Fibroblast of skin of back (primary cell): Measurements from ENCODE around the gene AKTIP.
A peak's percentile ranks its signal among the peaks of the same experiment; 100 is the strongest.
"Not testable (repeated sequence)": the region's sequence is repeated elsewhere in the genome, so short reads cannot be mapped to it uniquely, and the experiment has no call there.

ENCODE experiments used
- DNase-seq: peaks from one replicate; pipeline ENCODE4 v3.0.0-alpha.2; 2013

The AKTIP gene

DNA sequence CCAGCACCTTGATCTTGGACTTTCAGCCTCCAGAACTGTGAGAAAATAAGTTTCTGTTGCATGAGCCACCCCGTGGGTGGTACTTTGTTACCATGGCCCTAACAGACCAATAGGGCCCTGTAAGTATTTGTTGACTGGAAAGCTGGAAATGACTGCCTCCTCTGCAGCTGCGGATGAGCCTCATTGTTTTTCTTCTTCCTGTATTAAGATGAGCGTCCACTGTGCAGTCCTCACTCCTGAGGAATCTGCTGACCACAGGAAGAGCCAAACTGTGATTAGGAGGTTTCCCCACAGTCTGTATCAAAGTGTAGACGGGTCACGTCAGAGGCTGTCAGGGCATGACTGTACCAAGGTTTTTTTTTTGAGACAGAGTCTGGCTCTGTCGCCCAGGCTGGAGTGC, 12.2 kb upstream of the AKTIP start:
- DNase-seq = peak; percentile 16

- not testable (repeated sequence) for DNase-seq
These were observed 9.8 kb upstream of the AKTIP start for GRCh38 chr16:53512795-53513194.

DNA sequence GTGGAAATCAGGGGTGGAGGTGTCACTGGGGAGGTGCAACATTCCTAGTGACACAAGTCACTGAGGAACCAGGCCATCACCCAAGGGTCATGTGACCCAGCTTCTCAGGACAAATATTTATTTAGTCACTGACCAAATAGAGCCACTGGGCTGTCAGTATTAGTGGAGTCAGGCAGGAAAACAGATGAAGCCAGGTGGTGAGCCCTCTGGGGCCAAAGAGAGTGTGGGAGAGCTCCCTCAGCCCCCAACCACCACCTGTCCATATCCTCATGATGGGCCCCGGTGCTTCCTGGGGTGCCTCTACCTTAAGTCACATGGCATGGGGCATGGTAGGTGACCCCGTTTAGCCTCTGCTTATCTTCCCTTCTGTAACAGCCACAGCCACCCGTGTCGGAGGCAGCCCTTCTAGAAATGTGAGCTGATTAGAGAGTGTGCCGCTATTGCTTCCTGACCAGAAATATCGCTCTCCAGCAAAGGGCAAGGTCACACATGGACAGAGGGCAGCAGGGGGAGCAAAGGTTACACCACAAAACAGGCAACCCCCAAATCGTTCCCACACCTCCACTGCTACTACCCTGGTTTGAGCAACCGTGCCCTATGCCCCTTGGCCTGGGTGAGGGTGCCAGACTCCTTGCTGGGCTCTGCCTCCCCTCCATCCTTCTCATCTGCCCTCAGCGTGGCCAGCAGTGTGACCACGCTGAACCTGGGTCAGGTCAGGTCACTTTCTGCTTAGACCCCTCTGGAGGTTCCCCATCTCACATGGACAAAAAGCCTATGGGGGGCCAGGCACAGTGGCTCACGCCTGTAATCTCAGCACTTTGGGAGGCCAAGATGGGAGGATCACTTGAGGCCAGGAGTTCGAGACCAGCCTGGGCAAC, 8.6 kb upstream of the AKTIP start:
- no peak for DNase-seq

GRCh38 chr16:53511084-53511402, 8.0 kb upstream of the AKTIP start:
- DNase-seq = no peak

DNA sequence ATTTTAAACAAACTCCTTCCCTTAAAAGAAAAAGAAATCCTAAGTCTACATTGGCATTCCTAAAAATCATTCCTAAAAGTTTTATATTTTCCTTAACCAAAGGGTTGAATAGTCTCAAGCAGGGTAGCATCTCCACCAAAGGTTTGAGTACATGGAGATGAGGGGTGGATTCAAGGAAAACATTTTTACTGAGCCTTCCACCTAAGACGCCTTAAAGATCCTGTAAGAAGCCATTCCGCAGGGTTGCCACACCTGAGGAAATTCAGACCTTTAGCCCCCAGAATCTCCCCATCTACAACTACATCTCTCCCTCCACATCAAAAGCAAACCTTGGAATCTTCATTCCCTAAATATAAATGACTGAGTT, 7.7 kb upstream of the AKTIP start:
- no peak for DNase-seq

GRCh38 chr16:53509906-53510703, 7.1 kb upstream of the AKTIP start:
- peak; percentile 71 for DNase-seq

DNA sequence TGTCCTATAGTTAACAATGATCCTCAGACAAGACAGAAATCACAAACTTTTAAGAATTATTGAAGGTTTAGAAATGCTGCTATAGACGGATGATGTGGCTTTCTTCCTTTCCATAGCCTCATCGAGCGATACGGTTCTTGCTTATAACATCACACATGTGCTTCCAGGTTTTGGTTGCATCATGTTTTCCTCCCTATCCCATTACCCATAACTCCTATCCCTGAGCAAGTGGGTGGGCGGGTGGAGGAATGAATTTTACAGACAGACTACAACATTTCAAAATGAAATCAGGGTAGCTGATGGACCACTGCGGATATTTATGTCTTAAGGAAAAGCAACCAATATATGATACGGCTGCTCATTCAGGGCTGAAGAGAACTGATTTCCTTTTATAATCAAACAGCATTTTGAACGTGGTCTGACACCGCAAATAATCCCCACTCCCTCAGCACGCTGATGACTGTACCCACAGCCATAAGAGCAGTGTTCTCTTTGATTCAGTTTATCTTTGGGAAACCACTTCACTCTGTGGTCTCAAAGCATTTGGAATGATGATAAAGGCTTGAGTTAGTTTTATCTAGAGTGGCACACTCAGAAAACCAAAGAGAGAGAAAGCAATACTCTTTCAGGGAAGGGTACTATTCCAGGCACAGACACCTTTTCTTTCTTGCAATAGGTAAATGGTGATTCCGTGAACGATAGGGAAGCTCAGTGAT, 4.6 kb upstream of the AKTIP start:
- no peak for DNase-seq

DNA sequence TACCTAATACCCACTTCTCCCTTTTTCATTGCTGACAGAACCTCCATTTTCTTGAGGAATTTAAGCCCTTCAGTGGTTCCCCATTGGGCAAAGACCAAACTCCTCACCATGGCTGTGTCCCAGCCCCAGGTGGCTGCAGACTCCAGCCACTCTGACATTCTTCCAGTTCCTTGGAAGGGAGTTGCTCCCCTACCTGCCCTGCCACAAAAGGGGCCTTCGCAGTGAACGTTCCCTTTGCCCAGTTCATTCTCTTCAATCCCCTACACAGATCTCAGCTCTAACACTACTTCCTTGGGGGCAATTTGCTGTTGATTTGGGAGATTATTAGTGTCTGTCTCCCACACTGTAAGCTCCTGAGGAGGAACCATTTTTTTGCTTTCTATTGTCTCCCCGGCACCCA, 3.2 kb upstream of the AKTIP start:
- DNase-seq = no peak

- peak; percentile 54 for DNase-seq
These were observed 1.7 kb upstream of the AKTIP start for GRCh38 chr16:53504665-53505064.

DNA sequence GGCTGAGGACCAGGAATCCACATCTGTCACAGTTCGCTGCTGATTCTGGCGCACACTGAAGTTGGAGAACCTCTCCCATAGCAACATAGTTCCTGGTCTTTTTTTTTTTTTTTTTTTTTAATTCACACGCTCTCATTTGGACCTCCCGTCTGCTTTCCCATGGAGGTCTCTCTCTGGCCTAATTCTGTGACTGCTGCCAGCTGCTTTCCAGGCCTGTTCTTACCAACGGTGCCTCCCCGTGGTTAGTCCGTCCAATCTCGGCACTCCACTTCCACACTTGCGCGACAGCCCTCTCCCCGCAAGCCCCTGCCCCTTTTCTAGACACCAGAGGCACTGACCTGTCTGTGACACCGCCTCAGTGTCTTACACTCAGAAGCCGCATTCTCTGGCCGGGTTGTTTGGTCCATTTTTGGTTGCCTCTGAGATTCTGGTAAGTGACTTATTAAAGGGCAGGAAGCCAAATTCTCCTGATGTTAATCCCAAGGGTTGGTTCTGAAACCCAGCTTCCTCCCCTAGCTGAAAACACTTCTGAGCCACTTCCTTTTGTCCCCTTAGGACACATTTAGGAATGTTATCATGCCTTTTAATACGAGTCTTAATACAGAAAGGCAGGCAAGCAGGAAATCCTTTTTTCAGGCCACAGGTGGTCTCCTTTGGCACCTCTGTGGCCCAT, 1.1 kb upstream of the AKTIP start:
- DNase-seq = peak; percentile 77

GRCh38 chr16:53503270-53503923, 388 bp upstream of the AKTIP start:
- peak; percentile 100 for DNase-seq

DNA sequence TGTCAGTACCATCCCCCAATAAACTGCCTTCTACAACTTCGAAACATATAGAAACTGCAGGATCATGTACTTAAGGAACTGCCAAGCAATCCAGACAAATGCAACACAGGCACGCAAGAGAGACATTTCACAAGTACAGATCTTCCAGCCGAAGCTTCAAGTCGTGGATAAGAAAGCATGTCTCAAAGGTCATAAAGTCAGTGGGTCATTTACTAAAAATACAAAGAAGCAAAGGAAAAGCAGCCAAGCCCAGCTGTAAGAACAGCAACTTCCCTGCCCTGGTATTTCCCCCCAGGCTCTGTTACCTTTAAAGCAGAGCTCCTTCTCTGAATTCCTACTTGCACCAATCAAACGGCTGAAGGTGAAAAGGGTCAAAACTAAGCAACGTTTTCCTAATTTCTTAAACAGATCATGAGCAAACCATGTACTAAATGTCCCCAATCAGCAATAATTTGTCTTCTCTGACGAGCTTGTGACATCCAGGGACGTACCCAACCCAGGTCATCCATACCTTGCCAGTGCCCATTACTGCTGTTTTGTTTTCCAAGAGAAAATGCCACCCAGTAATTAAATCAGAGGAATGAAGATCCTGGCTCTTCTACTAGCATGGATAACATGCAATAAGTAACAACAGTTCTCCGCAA, 1.7 kb downstream of the AKTIP start:
- no peak for DNase-seq

DNA sequence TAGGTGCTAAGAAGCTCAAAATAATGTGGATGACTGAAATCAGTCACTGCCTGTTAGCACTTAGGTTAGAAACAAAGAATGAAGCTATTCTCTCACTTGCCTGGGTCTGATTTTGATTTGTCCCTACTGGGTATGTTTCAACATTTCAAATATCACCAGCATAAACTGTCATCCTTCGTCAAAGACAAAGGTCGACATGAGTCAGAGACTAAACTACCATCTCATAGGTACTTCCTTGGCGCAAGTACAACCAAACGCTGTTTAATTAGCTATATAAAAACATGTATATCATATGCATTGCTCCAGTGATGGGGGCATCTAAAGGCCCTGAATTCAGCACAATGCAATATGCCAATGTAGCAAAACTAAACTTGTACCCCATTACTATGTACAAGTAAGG, 4.0 kb downstream of the AKTIP start:
- DNase-seq = no peak

DNA sequence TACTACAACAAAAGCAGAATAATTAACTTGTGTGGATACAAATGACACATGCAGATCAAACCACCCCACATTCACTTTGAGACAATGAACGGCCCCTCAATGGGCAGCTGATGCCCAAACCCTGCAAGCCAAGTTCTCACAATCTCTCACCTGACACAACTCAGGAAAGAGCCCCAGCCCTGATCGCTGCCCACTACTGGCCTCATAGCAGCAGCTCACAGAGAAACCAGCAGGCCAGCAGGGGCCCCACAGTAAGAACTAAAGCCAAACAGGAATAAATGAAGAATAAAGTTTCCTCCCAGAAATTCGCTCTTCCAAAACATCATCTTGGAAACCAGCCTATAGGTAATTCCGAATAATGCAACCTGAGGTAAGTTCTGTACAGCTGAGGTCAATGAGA, 7.7 kb downstream of the AKTIP start:
- DNase-seq = no peak

DNA sequence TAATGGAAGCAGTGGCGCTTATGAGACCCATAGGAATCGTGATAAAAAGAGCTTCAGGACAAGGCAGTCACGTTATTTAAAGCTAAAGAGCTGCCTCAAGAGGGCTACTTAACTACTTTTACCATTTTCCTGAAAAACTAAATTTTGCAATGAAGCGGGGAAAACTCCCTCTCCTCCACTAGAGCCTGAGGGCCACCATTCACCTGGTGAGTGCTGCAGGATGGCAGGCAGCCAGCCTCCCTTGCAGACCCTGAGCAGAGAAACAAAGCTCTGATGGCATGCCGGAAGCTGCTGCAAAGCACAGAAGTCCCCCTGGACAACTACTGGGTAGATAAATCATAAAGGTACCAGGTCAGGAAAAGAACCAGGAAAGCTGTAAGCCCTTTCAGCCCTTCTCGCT, 8.4 kb downstream of the AKTIP start:
- DNase-seq = no peak

DNA sequence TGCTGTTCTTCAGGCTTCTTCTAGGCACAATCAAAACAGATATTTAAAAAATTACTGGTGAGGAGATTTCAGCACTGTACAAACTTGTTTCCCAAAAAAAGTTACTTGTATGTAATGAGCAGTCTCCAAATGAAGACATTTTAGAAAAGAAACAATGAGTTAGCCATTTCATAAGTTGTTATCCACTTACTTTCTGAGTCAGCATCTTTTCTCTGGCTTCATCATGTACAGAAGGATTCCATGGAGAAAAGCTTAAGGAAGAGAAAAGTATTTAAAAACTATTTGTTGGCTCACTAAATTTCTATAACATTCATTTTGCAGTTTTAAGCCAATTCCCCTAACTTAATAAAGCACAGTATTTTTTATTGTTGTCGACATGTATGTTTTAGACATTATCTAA, 10.5 kb downstream of the AKTIP start:
- no peak for DNase-seq

DNA sequence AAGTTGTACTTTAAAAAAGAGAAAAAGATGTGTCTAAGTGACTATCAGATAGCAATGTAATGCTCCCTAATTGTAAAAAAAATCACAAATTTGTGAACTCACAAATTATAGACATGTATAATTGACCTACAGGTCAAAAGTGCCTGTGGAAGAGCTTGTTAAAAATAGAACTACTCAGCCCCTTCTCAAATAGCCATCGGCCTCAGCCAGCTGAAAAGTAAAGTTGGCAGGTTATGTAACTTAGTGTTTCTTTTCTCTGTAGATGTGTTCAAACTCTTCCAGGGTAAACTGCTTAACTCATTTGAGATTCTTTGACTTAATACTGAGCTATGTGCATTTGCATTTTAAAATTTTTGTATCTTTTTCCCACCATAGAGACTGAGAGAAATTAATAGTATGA, 13.3 kb downstream of the AKTIP start:
- DNase-seq = no peak

DNA sequence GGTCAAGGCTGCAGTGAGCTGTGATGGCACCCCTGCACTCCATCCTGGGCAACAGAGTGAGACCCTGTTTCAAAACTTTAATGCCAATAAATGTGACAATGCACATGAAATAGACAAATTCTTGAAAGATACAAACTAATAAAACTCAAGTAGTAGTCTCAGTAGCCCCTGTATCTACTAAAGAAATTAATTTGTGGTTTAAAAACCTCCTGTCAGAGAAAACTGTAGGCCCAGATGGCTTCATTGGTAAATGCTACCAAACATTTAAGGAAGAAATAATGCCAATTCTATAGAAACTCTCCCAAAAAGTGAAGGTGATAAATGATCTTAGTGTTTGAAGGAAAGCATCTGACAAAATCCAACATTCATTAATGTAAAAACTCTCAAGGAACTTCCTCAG, 16.8 kb downstream of the AKTIP start:
- DNase-seq = no peak

GRCh38 chr16:53484542-53484941, 18.5 kb downstream of the AKTIP start:
- no peak for DNase-seq

DNA sequence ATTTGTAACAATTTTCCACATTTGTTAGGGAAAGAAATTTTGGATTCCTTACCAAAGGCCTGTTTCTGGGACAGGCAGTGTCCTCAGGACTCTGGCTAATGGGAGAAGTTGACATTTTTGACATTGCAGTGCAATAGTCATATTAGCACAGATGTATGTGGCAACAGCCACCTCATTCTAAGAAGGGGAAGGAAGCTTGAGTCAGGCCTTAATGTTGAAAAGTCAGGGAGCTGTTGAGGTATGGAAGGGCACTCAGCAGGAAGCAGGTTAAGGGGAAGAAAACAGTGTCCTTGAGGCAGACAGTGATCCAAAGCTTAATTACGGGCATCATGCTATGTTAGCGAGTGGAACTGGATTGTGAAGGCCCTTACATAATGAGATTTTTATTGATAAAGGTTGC, 20.9 kb downstream of the AKTIP start:
- DNase-seq = no peak

- no peak for DNase-seq
These were observed 22.6 kb downstream of the AKTIP start for GRCh38 chr16:53480394-53480793.

GRCh38 chr16:53478965-53479364, 24.0 kb downstream of the AKTIP start:
- DNase-seq = no peak
